NCI-H345 treated with DMSO at 0.1 percent for 48 hours (cell line): ENCODE measurements around the gene IGLON5.

ENCODE experiments used
- DNase-seq: peaks from one replicate; lab custom pipeline; 2025; ENCODE audit not compliant: unreplicated experiment; lab: John Stamatoyannopoulos, UW

Gene IGLON5

GRCh38 chr19:51361239-51361638 lies 49.8 kb downstream of the IGLON5 start:
- no peak for DNase-seq

- DNase-seq: no peak
Observed at GRCh38 chr19:51364200-51365106, 53.0 kb downstream of the IGLON5 start.

GRCh38 chr19:51365211-51365964 lies 53.9 kb downstream of the IGLON5 start:
- DNase-seq: no peak

- no peak for DNase-seq
Observed at GRCh38 chr19:51365965-51366388, 54.5 kb downstream of the IGLON5 start, which contains the start of gene ETFB. ETFB (minus strand) TSS chr19:51366388; CDS start chr19:51366326, 62 bp downstream.

GRCh38 chr19:51366389-51367254 lies 55.2 kb downstream of the IGLON5 start:
- DNase-seq: no peak

- DNase-seq: no peak
Observed at GRCh38 chr19:51367255-51367564, 55.8 kb downstream of the IGLON5 start.

GRCh38 chr19:51367565-51368365 lies 56.3 kb downstream of the IGLON5 start:
- no peak for DNase-seq

GRCh38 chr19:51368366-51369282 lies 57.2 kb downstream of the IGLON5 start, which contains the start of gene CLDND2:
CLDND2 (minus strand) TSS chr19:51369003; CDS start chr19:51368577, 426 bp downstream.
- DNase-seq: no peak

- DNase-seq: no peak
Observed at GRCh38 chr19:51370230-51370629, 58.8 kb downstream of the IGLON5 start.

- DNase-seq: no peak
Observed at GRCh38 chr19:51371186-51371690, 59.8 kb downstream of the IGLON5 start.

- DNase-seq: no peak
Observed at GRCh38 chr19:51372021-51372648, 60.7 kb downstream of the IGLON5 start.

GRCh38 chr19:51372649-51373504 lies 61.4 kb downstream of the IGLON5 start, which contains the start of gene NKG7:
NKG7 (minus strand) TSS chr19:51372654; CDS start chr19:51372535, 119 bp downstream.
- DNase-seq: no peak

- no peak for DNase-seq
Observed at GRCh38 chr19:51375504-51376221, 64.2 kb downstream of the IGLON5 start.

- no peak for DNase-seq
Observed at GRCh38 chr19:51377422-51377821, 66.0 kb downstream of the IGLON5 start.

- DNase-seq: no peak
Observed at GRCh38 chr19:51380379-51380778, 68.9 kb downstream of the IGLON5 start.
